Stimulated activated CD4-positive, alpha-beta T cell treated with anti-CD3 and anti-CD28 coated beads, Interleukin-1b, Interleukin-23, amount 100 ng/mL, for 24 hours (primary cell): Measurements from ENCODE around the gene TBC1D22A.
A peak's percentile ranks its signal among the peaks of the same experiment; 100 is the strongest.

Experiments used
- DNase-seq, 4 experiments: peaks; one replicate each; pipeline ENCODE4 v3.0.0-alpha.2; 2020; ENCODE audit warnings: low read depth in 4 of 4, low spot score in 1 of 4

Gene TBC1D22A

GRCh38 chr22:46829941-46830715 is 67.7 kb downstream of the TBC1D22A start:
- no peak for DNase-seq

- no peak for DNase-seq
Measured at GRCh38 chr22:46830841-46831240, 68.4 kb downstream of the TBC1D22A start.

DNA sequence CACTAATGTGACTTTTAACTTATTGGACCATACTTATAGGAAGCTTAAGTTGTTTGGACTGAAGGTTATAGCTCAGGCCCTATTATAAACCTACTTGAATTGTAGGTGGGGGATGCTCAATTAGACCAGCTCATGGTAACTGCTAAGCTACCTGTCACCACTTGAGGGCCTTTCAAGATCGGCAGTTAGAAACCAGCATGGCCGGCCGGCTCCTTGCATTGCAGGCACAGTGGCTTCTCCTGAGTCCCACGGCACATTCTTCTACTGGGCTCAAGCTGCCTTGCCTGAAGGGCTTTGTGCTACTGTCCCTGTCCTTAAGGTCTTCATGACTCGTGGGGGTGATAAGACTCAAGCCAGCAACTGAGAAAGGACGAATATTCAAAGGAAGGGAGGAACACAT is 70.8 kb downstream of the TBC1D22A start:
- no peak for DNase-seq

GRCh38 chr22:46834021-46834737 is 71.7 kb downstream of the TBC1D22A start:
- no peak for DNase-seq

- no peak for DNase-seq
Measured at GRCh38 chr22:46835288-46835687, 72.8 kb downstream of the TBC1D22A start.

GRCh38 chr22:46835693-46836092 is 73.2 kb downstream of the TBC1D22A start:
- DNase-seq = no peak

- DNase-seq = no peak
Measured at GRCh38 chr22:46841522-46841921, 79.1 kb downstream of the TBC1D22A start.

GRCh38 chr22:46842606-46843005 is 80.2 kb downstream of the TBC1D22A start:
- no peak for DNase-seq

DNA sequence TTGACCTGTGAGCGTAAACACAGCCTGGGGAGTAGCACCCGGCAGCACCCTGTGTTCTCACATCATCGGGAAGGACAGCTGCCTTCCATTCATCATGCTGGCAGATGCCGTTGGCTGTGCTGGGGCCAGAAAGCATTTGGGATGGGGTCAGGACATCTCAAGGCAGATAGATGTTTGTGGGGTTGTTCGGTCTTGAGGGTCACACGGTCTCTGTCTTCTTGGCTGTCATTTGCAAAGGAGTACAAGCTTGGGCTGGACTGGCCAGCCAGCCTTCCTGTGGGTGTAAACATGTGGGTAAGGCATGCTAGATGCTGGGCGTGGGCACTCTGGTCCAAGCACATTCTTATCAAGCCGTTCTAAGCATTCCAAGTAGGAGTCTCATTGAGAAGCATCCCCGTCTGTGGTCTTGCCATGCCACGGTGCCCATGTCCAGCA is 81.4 kb downstream of the TBC1D22A start:
- no peak for DNase-seq

GRCh38 chr22:46844606-46845210 is 82.3 kb downstream of the TBC1D22A start:
- DNase-seq = no peak

DNA sequence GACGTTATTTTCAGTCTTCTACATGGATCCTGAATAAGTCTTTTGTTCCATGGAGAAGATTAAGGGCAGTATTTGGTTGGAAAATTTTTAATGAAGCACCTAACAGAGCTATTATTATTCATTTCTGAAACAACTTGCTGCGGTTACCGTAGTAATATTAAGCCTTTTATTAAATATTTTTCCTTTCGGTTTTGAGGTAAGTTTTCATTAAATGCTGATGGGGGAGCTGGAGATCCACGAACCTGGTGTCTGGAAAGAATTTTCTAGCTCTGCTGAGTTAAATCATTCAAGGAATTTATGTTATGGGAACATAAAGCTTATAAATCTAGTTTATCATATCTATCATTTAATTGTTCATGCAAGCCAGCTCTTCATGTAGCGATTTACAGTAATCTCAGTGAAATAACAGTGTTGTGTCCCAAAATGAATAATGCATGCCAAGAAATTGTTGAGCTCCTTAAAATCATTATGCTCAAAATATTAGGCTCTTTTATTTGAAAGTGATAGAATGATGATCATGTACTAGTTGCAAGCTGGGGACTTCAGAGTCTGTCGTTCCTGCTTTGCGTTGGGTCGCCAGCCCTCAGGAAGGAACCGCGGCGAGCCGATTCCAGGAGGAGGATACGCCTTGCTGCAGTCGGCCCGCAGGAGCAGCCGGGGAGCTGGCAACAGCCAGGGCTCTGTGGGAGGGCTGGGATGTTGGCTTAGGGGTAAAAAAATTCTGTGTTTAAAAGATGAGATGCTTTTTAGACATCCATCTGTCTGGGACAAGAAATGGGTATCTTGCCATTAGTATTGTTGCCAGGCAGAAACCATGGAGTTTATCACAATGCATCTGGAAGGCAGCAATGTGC is 83.1 kb downstream of the TBC1D22A start:
- no peak for DNase-seq

DNA sequence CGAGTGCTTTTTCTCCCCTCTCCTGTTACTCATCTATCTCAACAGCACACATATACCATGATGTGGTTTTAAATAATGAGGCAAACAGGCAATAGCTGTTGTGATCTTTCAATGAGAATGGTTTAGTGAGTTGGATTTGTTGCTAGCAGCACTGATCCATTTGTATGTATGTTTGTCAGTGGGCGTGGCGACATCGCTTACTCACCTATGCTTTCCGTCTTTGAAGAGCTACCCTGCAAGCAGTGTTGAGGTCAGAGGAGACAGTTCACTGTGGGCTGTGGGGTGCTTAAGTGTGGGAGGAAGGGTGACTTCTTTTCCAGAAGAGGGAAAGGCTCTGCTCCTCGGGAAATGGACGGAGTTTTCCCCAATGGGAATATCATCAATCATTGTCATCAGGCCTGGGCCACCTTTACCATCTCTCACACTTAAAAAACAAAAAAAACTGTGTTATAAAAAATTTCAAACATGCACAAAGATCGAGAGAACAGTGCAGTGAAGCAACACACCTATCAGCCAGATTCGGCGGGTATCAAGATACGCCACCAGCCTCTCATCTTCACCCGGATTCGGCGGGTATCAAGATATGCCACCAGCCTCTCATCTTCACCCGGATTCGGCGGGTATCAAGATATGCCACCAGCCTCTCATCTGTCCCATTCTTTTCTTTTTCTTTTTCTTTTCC is 83.8 kb downstream of the TBC1D22A start:
- DNase-seq = peak in 1 of 4 experiments; percentile 6

DNA sequence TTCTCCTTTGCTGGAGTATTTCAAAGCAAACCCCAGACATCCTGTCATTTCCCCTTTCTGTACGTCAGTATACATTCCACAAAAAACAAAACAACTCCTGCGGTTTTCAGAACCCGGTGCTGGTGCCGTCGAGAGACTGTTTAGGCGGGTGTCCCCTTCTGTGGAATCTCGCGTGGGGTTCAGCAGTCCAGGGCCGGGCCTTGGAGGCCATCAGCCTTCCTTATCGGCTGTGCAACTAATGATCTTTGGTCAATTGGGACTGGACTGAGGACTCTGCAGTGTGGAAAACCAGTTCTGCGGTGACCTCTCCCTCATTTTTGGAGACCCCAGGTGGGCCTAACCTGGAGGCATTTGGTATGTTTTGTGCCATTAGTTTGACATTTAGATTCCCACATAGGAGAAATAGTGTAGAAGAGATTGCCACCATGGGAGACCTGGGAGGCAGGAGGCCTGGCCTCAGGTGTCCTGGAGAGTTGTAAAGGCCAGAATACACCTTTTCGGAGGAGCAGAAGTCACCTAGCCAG is 84.4 kb downstream of the TBC1D22A start:
- DNase-seq = no peak

DNA sequence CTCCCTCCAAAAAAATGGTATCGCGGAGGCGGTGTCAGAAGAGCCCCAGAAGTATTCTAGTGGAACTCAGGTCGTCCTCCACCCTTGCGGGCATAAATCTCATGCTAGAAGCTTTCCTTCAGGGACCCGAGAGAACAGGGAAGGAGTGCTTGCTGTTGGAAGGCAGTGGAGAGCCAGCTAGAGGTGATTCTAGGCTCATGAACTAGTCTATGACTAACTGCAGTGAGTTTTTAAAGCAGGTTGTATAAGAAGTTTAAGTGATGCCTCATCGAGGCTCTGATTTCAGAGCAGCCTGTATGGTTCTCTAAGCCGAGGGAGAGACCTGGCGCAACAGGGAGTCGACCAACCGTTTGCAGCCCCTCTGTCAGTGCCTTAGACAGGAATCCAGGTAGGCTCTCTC is 85.7 kb downstream of the TBC1D22A start:
- DNase-seq = no peak

- DNase-seq = no peak
Measured at GRCh38 chr22:46849101-46849500, 86.7 kb downstream of the TBC1D22A start.

DNA sequence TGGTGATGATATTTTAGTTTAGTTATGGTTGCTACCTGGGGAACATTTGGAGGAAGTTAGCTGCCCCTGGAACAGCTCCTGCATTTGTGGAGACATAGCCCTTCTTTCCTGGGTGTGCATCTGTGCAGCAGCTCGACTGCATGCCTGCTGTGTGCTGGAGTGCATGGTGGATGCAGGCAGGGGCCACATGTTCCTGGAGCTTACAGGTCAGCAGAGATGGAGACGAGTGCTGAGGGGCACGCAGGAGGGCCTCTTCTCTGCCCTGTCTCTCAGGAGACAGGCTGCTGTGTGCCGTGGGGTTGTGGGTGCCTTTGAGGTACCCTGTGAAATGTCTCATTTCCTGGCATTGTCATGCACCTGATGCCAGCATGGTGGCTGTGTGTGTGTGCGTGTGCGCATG is 87.5 kb downstream of the TBC1D22A start:
- no peak for DNase-seq

- DNase-seq = no peak
Measured at GRCh38 chr22:46851311-46851710, 88.9 kb downstream of the TBC1D22A start.

DNA sequence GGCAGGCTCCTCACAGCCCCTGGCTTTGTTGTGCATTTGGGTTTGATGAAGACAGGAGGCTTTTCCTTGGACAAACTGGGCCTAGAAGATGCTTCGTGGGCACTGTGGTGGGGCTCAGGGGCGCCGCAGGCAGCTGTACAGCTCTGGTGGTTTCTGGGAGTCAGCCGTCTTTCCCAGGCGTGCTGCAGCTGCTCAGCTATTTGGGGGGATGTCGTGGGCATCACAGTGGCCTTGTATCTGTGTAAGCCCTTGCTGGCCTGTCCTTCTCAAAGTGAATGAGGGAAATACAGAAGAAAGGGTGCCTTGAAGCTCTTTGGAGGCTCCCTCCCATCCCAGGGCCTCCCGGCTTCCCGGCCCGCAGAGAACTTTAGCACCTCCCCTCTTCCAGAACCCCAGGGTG is 89.5 kb downstream of the TBC1D22A start:
- no peak for DNase-seq

GRCh38 chr22:46852771-46853170 is 90.3 kb downstream of the TBC1D22A start:
- no peak for DNase-seq

DNA sequence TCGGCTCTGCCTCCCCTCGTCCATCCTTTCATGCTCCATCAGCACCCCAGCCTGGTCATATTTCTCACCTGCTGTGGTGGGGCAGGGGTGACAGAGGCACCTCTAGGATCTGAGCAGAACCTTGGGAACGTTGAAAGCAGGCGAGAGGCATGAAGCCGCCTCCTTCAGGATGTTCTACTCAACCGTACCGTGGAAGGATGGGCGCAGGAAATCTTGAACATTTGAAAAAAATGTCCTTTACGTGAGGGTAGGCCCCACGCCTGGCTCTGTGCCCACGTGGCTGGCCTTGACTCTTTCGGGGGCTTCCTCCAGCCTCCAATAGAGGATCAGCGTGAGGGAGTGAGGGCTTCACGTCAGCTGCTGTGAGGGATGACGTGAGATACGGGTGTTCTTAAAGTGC is 90.7 kb downstream of the TBC1D22A start:
- no peak for DNase-seq
